DMS 273 (cell line): Measurements from ENCODE around the gene OR8A1.

ENCODE experiments used
- DNase-seq: peaks from one replicate; lab custom pipeline; 2025; ENCODE audit not compliant: unreplicated experiment; lab: John Stamatoyannopoulos, UW

The OR8A1 gene

DNA sequence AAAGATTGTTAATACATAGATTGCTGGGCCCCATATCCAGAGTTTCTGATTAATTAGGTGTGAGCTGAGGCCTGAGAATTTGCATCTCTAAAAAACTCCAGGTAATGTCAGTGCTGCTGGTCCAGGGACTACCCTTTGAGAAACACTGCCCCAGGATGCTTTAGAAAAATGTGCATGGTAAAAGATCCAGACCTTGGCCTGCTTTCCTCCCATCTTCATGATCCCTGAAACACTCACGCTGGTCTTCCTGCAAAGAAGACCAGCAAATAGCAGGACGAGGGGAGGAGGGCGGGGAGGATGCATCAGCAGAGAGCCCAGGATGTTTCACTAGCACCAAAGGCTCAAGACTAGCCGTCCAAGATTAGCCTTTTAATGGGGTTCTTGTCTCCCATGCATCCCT, at the start of gene OR8A1:
TSS of gene OR8A1 (plus strand) at position 301 of the 400 bp plus-strand sequence. CDS start 123 bp downstream, outside the sequence.
- no peak for DNase-seq

- no peak for DNase-seq
Observed at GRCh38 chr11:124520550-124520854, 49.3 kb upstream of the OR8A1 start.

- no peak for DNase-seq
Observed at GRCh38 chr11:124533626-124534025, 36.2 kb upstream of the OR8A1 start.

GRCh38 chr11:124534051-124534450, 35.7 kb upstream of the OR8A1 start:
- no peak for DNase-seq

DNA sequence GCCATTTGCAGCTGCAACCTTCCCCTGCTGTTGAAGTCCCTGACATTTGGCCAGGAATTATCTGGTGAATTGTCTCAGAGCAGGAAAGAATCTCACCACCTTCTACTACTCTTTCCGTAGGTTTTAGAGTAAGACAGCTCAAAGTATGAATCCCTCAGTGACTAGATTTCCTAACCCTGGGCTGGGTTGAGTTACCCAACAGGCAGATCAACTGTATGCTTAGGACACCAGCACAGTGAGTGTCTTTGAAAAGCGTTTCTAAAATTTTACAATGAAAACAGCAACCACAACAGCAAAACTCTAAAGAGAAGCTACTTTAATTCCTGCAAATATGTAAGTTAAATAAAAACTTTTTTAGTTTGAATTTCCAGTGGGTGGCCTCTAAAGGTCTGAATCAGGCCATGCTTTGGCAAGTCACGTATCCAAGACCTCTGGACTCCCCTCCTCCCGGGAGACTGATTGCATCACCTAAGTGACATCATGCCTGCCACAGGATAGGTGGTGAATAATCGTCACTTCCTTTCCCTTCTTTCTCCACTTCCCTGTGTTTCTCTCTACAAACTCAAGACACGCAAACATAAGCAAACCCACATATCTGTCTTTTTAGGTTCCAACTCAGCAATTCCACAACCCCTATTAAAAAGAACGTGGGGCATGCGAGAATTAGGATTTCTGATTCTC, 34.1 kb upstream of the OR8A1 start:
- DNase-seq: no peak

DNA sequence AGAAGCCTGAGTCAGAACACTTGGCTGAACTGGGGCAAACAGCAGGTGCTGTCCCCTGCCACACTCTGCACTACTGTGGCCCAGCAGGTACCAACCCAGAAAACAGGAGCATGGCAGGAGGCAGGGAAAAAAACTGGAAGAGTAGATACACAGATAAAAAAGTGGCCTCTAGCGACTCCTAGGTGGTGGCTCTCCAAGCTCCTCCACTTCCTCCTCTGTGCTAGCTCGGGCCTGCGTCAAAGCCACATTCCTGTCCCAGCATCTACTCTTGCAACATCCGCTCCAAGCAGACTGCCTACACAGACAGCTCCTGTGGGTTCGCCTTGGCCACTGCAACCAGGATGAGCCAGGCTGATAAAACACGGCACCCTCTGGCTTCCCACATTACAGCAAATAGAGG, 33.3 kb upstream of the OR8A1 start:
- DNase-seq: no peak

DNA sequence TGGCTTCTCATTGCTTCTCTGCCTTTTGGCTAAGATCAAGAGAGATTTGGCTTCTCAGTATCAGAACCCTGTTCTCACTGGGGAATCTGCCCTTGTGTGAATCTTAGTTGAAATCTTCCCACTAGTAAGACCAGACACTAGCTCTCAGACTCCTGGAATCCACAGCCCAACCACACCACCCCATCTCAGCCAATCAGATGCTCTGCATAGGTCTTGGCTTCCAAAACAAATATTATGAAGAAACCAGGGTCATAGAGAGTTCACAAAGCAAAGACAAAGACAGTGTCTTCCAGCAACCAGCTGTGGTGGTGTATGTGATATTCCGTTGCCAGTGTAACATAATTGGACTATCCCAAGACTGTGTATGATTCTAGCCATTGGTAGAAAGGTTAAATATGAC, 31.8 kb upstream of the OR8A1 start:
- DNase-seq: no peak

- DNase-seq: no peak
Observed at GRCh38 chr11:124541204-124541603, 28.6 kb upstream of the OR8A1 start.

DNA sequence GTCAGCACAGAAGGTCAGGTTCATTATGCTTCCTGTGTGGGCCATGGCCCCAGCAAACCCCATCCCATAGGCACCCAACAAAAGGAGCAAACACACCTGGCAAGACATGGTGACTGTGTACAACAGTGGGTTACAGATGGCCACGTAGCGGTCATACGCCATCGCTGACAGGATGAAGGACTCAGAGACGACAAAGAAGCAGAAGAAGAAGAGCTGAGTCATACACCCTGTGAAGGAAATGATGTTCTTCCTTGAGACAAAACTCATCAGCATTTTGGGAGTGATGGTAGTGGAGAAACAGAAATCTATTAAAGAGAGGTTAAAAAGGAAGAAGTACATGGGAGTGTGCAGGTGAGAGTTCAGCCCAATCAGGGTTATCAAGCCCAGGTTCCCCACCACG, 26.7 kb upstream of the OR8A1 start:
- no peak for DNase-seq

DNA sequence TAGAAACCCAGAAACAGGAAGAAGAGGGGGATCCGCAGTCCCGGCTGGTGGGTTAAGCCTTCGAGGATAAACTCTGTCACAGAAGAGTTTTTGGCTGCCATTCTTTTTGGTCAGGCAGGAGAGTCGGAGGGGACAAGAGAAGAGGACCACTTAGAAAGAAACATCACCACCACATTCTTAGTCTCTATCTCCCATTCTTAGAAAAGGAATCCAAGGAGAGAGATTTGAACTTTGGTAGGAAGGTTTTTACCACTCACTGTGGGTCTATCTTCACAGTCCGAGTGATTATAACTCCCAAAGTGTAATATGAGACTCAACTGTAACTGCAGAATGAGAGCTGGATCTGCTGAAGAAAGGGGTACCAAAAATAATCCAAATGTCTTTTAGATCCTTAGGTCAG, 26.2 kb upstream of the OR8A1 start, which contains the start of gene OR8B12:
TSS of gene OR8B12 (minus strand) at position 101 of the 400 bp plus-strand sequence. CDS start at position 101, 0 bp downstream.
- DNase-seq: no peak

GRCh38 chr11:124551189-124551588, 18.6 kb upstream of the OR8A1 start:
- no peak for DNase-seq

GRCh38 chr11:124551987-124552386, 17.8 kb upstream of the OR8A1 start:
- DNase-seq: no peak

GRCh38 chr11:124556828-124557227, 13.0 kb upstream of the OR8A1 start:
- DNase-seq: no peak

GRCh38 chr11:124570160-124570559, 363 bp downstream of the OR8A1 start:
- DNase-seq: no peak

GRCh38 chr11:124577716-124578427, 8.1 kb downstream of the OR8A1 start:
- no peak for DNase-seq

DNA sequence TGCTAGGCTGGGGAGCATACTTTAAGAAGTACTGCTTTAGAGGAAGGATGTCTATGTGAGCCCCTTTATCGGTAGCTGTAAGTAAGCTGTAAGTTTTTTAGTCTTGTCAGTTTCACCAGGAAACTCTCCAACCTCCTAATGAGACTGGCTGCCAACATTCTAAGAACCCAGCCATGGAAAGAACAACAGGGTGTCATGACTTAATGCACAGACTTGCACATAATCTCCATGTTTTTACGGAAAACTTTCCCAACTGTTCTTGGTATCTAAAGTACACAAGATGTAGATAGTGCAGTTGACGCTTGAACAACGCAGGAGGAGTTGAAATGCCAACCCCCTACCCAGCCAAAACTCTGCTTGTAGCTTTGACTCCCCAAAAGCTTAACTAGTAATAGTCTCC, 9.0 kb downstream of the OR8A1 start:
- no peak for DNase-seq

DNA sequence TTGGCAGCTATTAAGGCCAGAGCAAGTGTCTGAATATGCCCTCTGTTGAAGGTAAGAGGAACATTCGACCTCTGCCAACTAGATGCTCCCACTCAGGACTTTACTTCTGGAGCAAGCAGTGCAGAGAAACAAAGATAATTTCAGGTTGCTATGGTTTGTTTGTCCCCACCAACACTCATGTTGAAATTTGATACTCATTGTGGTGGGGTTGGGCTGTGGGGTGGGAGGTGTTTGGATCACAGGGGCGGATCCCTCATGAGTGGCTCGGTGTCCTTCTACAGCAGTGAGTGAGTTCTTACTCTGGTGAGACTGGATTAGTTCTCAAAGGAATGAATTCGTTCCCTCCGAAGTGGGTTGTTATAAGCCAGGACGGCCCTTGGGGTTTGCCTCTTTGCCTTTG, 12.0 kb downstream of the OR8A1 start:
- DNase-seq: no peak

GRCh38 chr11:124582565-124582964, 12.8 kb downstream of the OR8A1 start:
- peak; percentile 28 for DNase-seq

DNA sequence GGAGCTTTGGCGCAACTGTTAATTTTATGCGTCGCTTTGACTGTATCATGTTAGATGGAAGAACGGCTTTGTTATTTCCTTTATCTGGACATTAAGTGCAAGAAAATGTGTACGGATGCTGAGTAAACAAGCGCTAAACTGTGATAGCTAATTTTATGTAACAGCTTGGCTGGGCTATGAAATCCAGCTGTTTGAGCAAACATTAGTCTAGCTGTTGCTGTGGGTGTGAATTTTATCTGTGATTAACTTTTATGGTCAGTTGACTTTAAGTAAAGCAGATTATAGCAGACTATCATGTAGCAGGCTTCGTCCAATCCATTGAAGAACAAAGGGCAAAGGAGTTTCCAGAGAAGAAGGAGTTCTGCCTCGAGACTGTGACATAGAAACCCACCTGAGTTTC, 14.0 kb downstream of the OR8A1 start:
- no peak for DNase-seq

DNA sequence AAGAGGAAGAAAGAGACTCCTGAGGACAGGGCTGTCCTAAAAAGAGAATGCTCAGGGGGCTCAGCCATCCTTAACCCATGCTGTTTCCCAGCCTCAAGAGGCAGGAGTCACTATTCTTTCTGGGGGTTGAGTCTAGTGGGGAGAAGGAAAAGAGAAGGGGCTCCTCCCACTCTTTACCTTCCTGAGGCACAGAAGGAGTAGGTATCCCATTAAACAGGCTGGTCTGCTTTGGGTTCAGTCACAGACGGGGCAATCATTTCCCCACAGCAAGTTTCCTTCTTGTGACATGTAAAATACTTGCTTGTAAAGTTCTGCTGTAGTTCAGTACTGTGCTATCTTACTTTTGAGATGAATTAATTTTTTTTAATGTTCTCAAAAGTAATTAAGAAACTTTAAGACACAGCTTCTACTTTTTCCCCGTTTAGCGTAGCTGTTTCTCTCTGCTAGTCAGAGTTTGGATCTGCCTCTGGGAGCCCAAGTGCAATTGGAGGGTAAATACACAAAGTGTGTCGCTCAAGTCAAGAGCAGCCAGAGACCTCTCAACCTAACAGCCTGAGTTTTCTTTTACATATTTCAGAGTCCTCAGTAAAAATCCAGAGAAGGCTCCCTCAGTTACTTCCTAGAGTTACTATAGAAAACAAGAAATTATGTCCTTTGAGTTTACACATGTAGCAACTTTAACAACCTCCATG, 15.0 kb downstream of the OR8A1 start:
- no peak for DNase-seq

GRCh38 chr11:124586238-124586860, 16.6 kb downstream of the OR8A1 start:
- DNase-seq: peak; percentile 68

DNA sequence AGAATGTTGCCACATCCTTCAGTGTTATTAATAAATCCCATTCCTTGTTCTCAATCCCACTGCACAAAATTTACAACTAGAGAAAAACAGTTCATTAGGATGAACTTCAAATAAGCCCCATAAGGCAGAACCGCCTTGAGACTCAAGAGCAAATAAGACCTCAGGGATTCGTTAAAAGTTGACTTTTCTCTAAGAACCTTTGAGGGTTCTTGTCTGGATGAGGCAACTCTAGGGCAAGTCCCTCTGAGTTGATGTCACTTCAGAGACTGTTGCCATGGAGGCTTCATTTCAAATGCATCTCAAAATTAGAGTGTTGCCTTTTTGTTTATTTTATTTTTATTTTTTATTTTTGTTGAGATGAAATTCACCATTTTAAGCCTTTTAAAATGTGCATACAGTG, 21.6 kb downstream of the OR8A1 start:
- no peak for DNase-seq
